Right renal pelvis (tissue), 4 donors: ENCODE data around the gene CFTR. TPM values are rescaled to one million over a fixed set of nuclear protein-coding genes. Genes with fewer than 3 reads are reported as not detected.

Experiments used
- DNase-seq, 4 donors: peaks; one replicate each; pipeline ENCODE4 v3.0.0-alpha.2; 2013; ENCODE audit warnings: low read depth in 4 of 4, low spot score in 3 of 4, missing footprints in 1 of 4
- polyA plus RNA-seq, 4 donors: library from polyadenylated mRNA; unstranded; fragments of 120-200 nt; gene quantifications; one replicate each; pipeline ENCODE4 v1.2.1, GENCODE V29; 2013; ENCODE audit not compliant: insufficient read length in 4 of 4

Gene CFTR
- polyA plus RNA-seq, 4 donors = 2.6 to 5.5 (median 3.8) TPM

GRCh38 chr7:117640465-117640864, 160.6 kb downstream of the CFTR start:
- DNase-seq = no peak

- DNase-seq = no peak
Measured at GRCh38 chr7:117645481-117646165, 165.8 kb downstream of the CFTR start.

- no peak for DNase-seq
Measured at GRCh38 chr7:117648203-117648866, 168.5 kb downstream of the CFTR start.

- no peak for DNase-seq
Measured at GRCh38 chr7:117652943-117653680, 173.3 kb downstream of the CFTR start.

GRCh38 chr7:117654780-117655179, 175.0 kb downstream of the CFTR start:
- no peak for DNase-seq

- no peak for DNase-seq
Measured at GRCh38 chr7:117656806-117657205, 177.0 kb downstream of the CFTR start.

- no peak for DNase-seq
Measured at GRCh38 chr7:117659531-117660011, 179.7 kb downstream of the CFTR start.

GRCh38 chr7:117661328-117661727, 181.5 kb downstream of the CFTR start:
- DNase-seq = no peak

- no peak for DNase-seq
Measured at GRCh38 chr7:117664047-117664446, 184.2 kb downstream of the CFTR start.

- DNase-seq = no peak
Measured at GRCh38 chr7:117665368-117665767, 185.5 kb downstream of the CFTR start.

GRCh38 chr7:117666031-117666430, 186.2 kb downstream of the CFTR start:
- DNase-seq = no peak

GRCh38 chr7:117666689-117667088, 186.9 kb downstream of the CFTR start:
- DNase-seq = no peak

- no peak for DNase-seq
Measured at GRCh38 chr7:117667456-117667855, 187.6 kb downstream of the CFTR start.

GRCh38 chr7:117669818-117670217, 190.0 kb downstream of the CFTR start:
- DNase-seq = no peak

- no peak for DNase-seq
Measured at GRCh38 chr7:117672453-117672852, 192.6 kb downstream of the CFTR start.

- DNase-seq = peak in 1 of 4 donors; percentile 24
Measured at GRCh38 chr7:117673367-117673766, 193.5 kb downstream of the CFTR start.

GRCh38 chr7:117673839-117674238, 194.0 kb downstream of the CFTR start:
- no peak for DNase-seq

- DNase-seq = no peak
Measured at GRCh38 chr7:117674617-117675016, 194.8 kb downstream of the CFTR start.

GRCh38 chr7:117675497-117676435, 195.9 kb downstream of the CFTR start:
- no peak for DNase-seq

- DNase-seq = no peak
Measured at GRCh38 chr7:117679120-117679519, 199.3 kb downstream of the CFTR start.
